ENCODE measurements around the gene DPP10. TPM values are rescaled to one million over a fixed set of nuclear protein-coding genes. Genes with fewer than 3 reads are reported as not detected.

DPP10 gene
- total and polyA plus RNA-seq, 2 of the 13 experiments (the other 11 are each of a cell fraction or from before 2014, with no cell fraction given), result 0.95 to 1.7 TPM

GRCh38 chr2:114925296-114926255, 483.1 kb downstream of the DPP10 start:
- ATAC-seq (no peak), DNase-seq (ENCODE audit: low spot score) (no peak), FAIRE-seq (no peak)
- H3K4me1 ChIP-seq (ENCODE audit: insufficient read depth, low read length), result no peaks in the 10 kb centered on the region
- no peak overlapping the region for H3K9ac ChIP-seq (ENCODE audit: insufficient read depth, low read depth, low read length)
- H3K36me3 ChIP-seq (replicated peaks in 1 of 2; ENCODE audit: control insufficient read depth in 1 of 2, insufficient read depth in 2 of 2, low read length in 2 of 2), result no peaks in the 10 kb centered on the region
- intact Hi-C loops (cut with micrococcal nuclease; ENCODE audit: unreplicated experiment), result no loop called here
- H3K79me2 ChIP-seq (ENCODE audit: insufficient read depth, low read length), result no peaks in the 10 kb centered on the region
- H4K20me1 ChIP-seq (ENCODE audit: insufficient read depth, low read length), result no peaks in the 10 kb centered on the region
- peaks cover 40% of the 10 kb centered on the region for H3K9me3 ChIP-seq (ENCODE audit: low read length)
- H3K27me3 ChIP-seq (ENCODE audit: control insufficient read depth in 1 of 2, insufficient read depth in 2 of 2, low read length in 2 of 2), result no peaks in the 10 kb centered on the region
- CTCF ChIA-PET (ENCODE audit: low intra/inter-chr PET ratio, low total read pairs), result no interaction called here
- in situ Hi-C loops (cut with HindIII; ENCODE audit: extremely low pct_ligation_motif_present, low pct_unique_long_range_greater_than_20kb), result no loop called here
- no peak overlapping the region for H3K4me3 ChIP-seq (replicated peaks in 1 of 3; ENCODE audit: insufficient read depth in 1 of 3, low read depth in 2 of 3, low read length in 3 of 3)
- WGBS (ENCODE audit: low lambda C conversion rate), result 9% methylated on average over 10 of the region's 10 CpGs
- H3K4me2 ChIP-seq (ENCODE audit: low read depth, low read length), result no peak overlapping the region
- BruUV-seq (replicated peaks), result no TSS peak
- no peak overlapping the region for H3K27ac ChIP-seq (ENCODE audit: extremely low read length, insufficient read depth, low read length)
- no peak overlapping the region for H2AFZ ChIP-seq (ENCODE audit: low read length)
- TF ChIP-seq PHF21A (CRISPR knock-in tag; IDR thresholded peaks at IDR 0.05) (no peak), MAFF (IDR thresholded peaks at IDR 0.05; ENCODE audit: low read depth, low read length) (peak; percentile 64; the same call in 1 of the 2 replicates), MAFK (conservative IDR thresholded peaks at IDR 0.05 in 1 of 2, IDR thresholded peaks at IDR 0.05 in 1 of 2; ENCODE audit: low read length in 2 of 2) (peak; percentile 69)
- POLR2A ChIA-PET, result no interaction called here

- CTCF ChIA-PET (ENCODE audit: low intra/inter-chr PET ratio, low total read pairs), result no interaction called here
- no TSS peak for BruUV-seq (replicated peaks)
- TF ChIP-seq ZNF792 (CRISPR knock-in tag; IDR thresholded peaks at IDR 0.05) (no peak), ZNF598 (CRISPR knock-in tag; IDR thresholded peaks at IDR 0.05; ENCODE audit: borderline replicate concordance) (no peak), ZNF121 (CRISPR knock-in tag; IDR thresholded peaks at IDR 0.05) (no peak), ZNF260 (CRISPR knock-in tag; IDR thresholded peaks at IDR 0.05; ENCODE audit: borderline replicate concordance, low read depth) (no peak), NONO (IDR thresholded peaks at IDR 0.05) (no peak), NONO (CRISPR knock-in tag; conservative IDR thresholded peaks at IDR 0.05) (no peak), ZNF326 (CRISPR knock-in tag; IDR thresholded peaks at IDR 0.05; ENCODE audit: borderline replicate concordance) (no peak), DNMT1 (CRISPR knock-in tag; IDR thresholded peaks at IDR 0.05) (no peak), ZGPAT (CRISPR knock-in tag; IDR thresholded peaks at IDR 0.05) (no peak), SP5 (CRISPR knock-in tag; IDR thresholded peaks at IDR 0.05; ENCODE audit: borderline replicate concordance, low read depth) (no peak), PPARG (CRISPR knock-in tag; conservative IDR thresholded peaks at IDR 0.05) (no peak)
These were observed 483.9 kb downstream of the DPP10 start for GRCh38 chr2:114926303-114926702.

More at GRCh38 chr2:114926303-114926702, 483.9 kb downstream of the DPP10 start:
- H3K27ac ChIP-seq (ENCODE audit: extremely low read length, insufficient read depth, low read length), result no peak overlapping the region
- no peaks in the 10 kb centered on the region for H4K20me1 ChIP-seq (ENCODE audit: insufficient read depth, low read length)
- no peak for FAIRE-seq
- H3K9ac ChIP-seq (ENCODE audit: insufficient read depth, low read depth, low read length), result no peak overlapping the region
- POLR2A ChIA-PET, result no interaction called here
- no peak overlapping the region for H2AFZ ChIP-seq (ENCODE audit: low read length)
- H3K9me3 ChIP-seq (ENCODE audit: low read length), result peaks cover 44% of the 10 kb centered on the region
- H3K4me1 ChIP-seq (ENCODE audit: insufficient read depth, low read length), result no peaks in the 10 kb centered on the region
- no peak overlapping the region for H3K4me2 ChIP-seq (ENCODE audit: low read depth, low read length)
- no peak for ATAC-seq
- WGBS (ENCODE audit: low lambda C conversion rate), result 23% methylated on average over 4 of the region's 4 CpGs
- H3K27me3 ChIP-seq (ENCODE audit: control insufficient read depth in 1 of 2, insufficient read depth in 2 of 2, low read length in 2 of 2), result no peaks in the 10 kb centered on the region
- intact Hi-C loops (cut with micrococcal nuclease; ENCODE audit: unreplicated experiment), result no loop called here
- no peak for DNase-seq (ENCODE audit: low spot score)
- H3K4me3 ChIP-seq (replicated peaks in 1 of 3; ENCODE audit: insufficient read depth in 1 of 3, low read depth in 2 of 3, low read length in 3 of 3), result no peak overlapping the region
- in situ Hi-C loops (cut with HindIII; ENCODE audit: extremely low pct_ligation_motif_present, low pct_unique_long_range_greater_than_20kb), result no loop called here
- no peaks in the 10 kb centered on the region for H3K79me2 ChIP-seq (ENCODE audit: insufficient read depth, low read length)
- H3K36me3 ChIP-seq (replicated peaks in 1 of 2; ENCODE audit: control insufficient read depth in 1 of 2, insufficient read depth in 2 of 2, low read length in 2 of 2), result no peaks in the 10 kb centered on the region

All from HepG2 (cell line).